Suprapubic skin (tissue), 4 donors: ENCODE measurements around the gene CCNC. TPM values are rescaled to one million over a fixed set of nuclear protein-coding genes. Genes with fewer than 3 reads are reported as not detected.

Experiments used
- DNase-seq, 2 donors: peaks; one replicate each; pipeline ENCODE4 v3.0.0-alpha.2; 2019; ENCODE audit warnings: low spot score in 2 of 2
- H3K27ac ChIP-seq: fragments of 200-600 bp; sonication (generic); one replicate; pipeline ENCODE4 v1.5.1; 2019
- H3K27me3 ChIP-seq: fragments of 200-600 bp; sonication (generic); one replicate; pipeline ENCODE4 v1.5.1; 2019
- H3K36me3 ChIP-seq: fragments of 200-600 bp; sonication (generic); one replicate; pipeline ENCODE4 v1.5.1; 2019
- H3K4me1 ChIP-seq: fragments of 200-600 bp; sonication (generic); one replicate; pipeline ENCODE4 v1.5.1; 2019
- H3K4me3 ChIP-seq: fragments of 200-600 bp; sonication (generic); one replicate; pipeline ENCODE4 v1.5.1; 2019; ENCODE audit warnings: mild to moderate bottlenecking
- H3K9me3 ChIP-seq: fragments of 200-600 bp; sonication (generic); one replicate; pipeline ENCODE4 v1.5.1; 2019
- EP300 ChIP-seq: sonication (generic); formaldehyde crosslinking; IDR thresholded peaks from one replicate; pipeline ENCODE4 v1.6.1; 2017; ENCODE audit warnings: antibody characterized with exemption
- POLR2A ChIP-seq, 2 donors: fragments of 450-650 bp; IDR thresholded peaks; one replicate each; pipeline ENCODE4 v1.6.1; 2017; ENCODE audit warnings: antibody characterized with exemption in 2 of 2, mild to moderate bottlenecking in 2 of 2, moderate library complexity in 2 of 2
- POLR2AphosphoS5 ChIP-seq, 3 donors: sonication (generic); formaldehyde crosslinking; IDR thresholded peaks; one replicate each; pipeline ENCODE4 v1.6.1; 2017; ENCODE audit warnings: antibody characterized with exemption in 3 of 3
- WGBS: methylation state at CpG from one replicate; pipeline ENCODE4 v1.1.5; 2018; 5-methylcytosine and 5-hydroxymethylcytosine counted together
- total RNA-seq, 4 donors: library from RNA; depleted of rRNA; stranded (reverse); fragments of >200 nt; gene quantifications; one replicate each; pipeline ENCODE4 v1.1.0, GENCODE V29; 2016
- TF ChIP-seq, protein P1 (sequence below), 2 donors: fragments of 200-600 bp in 1 of 2; fragments of 450-650 bp in 1 of 2; sonication (generic) in 1 of 2; IDR thresholded peaks; one replicate each; pipeline ENCODE4 v1.5.1; 2016 to 2019; ENCODE audit warnings: antibody characterized with exemption in 2 of 2, mild to moderate bottlenecking in 1 of 2, moderate library complexity in 1 of 2

The CCNC gene, protein sequence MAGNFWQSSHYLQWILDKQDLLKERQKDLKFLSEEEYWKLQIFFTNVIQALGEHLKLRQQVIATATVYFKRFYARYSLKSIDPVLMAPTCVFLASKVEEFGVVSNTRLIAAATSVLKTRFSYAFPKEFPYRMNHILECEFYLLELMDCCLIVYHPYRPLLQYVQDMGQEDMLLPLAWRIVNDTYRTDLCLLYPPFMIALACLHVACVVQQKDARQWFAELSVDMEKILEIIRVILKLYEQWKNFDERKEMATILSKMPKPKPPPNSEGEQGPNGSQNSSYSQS
- 10 to 100 TPM; 38.4 to 63.4 (median 46.5) TPM for total RNA-seq

- H3K27me3 ChIP-seq = no peaks in the 10 kb centered on the region
- H3K27ac ChIP-seq = peak within 1 kb of the TSS; percentile 90
- H3K4me3 ChIP-seq = peak within 1 kb of the TSS; percentile 86
- DNase-seq = peak; percentile 95 to 96
- H3K4me1 ChIP-seq = peaks cover 25% of the 10 kb centered on the region
- TF ChIP-seq EP300 (no peak), POLR2AphosphoS5 (IDR thresholded peaks at IDR 0.05) (peak; percentile 62 to 93 (median 64)), POLR2A (IDR thresholded peaks at IDR 0.05) (peak in 1 of 2 donors; percentile 55)
- TF ChIP-seq, protein P1, sequence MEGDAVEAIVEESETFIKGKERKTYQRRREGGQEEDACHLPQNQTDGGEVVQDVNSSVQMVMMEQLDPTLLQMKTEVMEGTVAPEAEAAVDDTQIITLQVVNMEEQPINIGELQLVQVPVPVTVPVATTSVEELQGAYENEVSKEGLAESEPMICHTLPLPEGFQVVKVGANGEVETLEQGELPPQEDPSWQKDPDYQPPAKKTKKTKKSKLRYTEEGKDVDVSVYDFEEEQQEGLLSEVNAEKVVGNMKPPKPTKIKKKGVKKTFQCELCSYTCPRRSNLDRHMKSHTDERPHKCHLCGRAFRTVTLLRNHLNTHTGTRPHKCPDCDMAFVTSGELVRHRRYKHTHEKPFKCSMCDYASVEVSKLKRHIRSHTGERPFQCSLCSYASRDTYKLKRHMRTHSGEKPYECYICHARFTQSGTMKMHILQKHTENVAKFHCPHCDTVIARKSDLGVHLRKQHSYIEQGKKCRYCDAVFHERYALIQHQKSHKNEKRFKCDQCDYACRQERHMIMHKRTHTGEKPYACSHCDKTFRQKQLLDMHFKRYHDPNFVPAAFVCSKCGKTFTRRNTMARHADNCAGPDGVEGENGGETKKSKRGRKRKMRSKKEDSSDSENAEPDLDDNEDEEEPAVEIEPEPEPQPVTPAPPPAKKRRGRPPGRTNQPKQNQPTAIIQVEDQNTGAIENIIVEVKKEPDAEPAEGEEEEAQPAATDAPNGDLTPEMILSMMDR (IDR thresholded peaks at IDR 0.05) = no peak
- H3K9me3 ChIP-seq = no peaks in the 10 kb centered on the region
- under 1% methylated on average over 49 of the region's 64 CpGs for WGBS
- no peaks in the 10 kb centered on the region for H3K36me3 ChIP-seq
These were observed at the start of gene CCNC for GRCh38 chr6:99568103-99568933. TSS of gene CCNC (minus strand) at chr6:99568660. CDS start at chr6:99568527, 133 bp downstream.

- Histone ChIP-seq H3K27ac (no peak overlapping the region), H3K4me3 (no peak overlapping the region), H3K4me1 (peaks cover 32% of the 10 kb centered on the region), H3K9me3 (no peaks in the 10 kb centered on the region), H3K27me3 (peaks cover 100% of the 10 kb centered on the region), H3K36me3 (no peaks in the 10 kb centered on the region)
- DNase-seq = no peak
- WGBS = 45% methylated on average over 2 of the region's 2 CpGs
- TF ChIP-seq POLR2AphosphoS5 (IDR thresholded peaks at IDR 0.05) (no peak), POLR2A (IDR thresholded peaks at IDR 0.05) (no peak), EP300 (no peak)
- TF ChIP-seq, protein P1 (IDR thresholded peaks at IDR 0.05) = no peak
These were observed 48.7 kb upstream of the CCNC start for GRCh38 chr6:99617131-99617530.

DNA sequence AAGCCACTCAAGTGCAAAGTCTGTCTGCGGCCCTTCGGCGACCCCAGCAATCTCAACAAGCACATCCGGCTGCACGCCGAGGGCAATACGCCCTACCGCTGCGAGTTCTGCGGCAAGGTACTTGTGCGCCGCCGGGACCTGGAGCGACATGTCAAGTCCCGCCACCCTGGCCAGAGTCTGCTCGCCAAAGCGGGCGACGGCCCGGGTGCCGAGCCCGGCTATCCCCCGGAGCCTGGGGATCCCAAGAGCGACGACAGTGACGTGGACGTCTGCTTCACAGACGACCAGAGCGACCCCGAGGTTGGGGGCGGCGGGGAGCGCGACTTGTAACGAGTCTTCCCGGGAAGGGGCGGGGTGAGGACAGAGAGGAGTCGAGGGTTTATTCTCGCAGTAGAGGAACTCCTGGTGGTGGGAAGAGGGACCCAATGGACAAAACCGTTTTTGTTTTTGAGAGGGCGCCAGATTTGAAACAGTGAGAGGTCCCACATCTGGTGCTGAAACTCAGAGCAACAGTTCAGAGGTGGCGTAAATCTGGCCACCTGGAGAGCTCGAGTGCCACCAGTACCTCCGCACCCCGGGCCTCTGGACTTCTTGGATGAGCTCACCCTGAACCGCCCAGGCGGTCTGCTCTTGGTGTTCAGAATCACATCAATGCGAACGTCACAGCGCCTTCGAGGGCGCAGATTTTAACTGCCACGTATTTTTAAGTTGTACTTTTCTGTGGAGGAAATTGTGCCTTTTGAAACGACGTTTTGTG, 46.1 kb upstream of the CCNC start:
- peak overlapping the region; percentile 65 for H3K4me3 ChIP-seq
- no peaks in the 10 kb centered on the region for H3K36me3 ChIP-seq
- WGBS = 8% methylated on average over 27 of the region's 55 CpGs
- H3K4me1 ChIP-seq = peaks cover 32% of the 10 kb centered on the region
- no peak for DNase-seq
- H3K9me3 ChIP-seq = no peaks in the 10 kb centered on the region
- H3K27me3 ChIP-seq = peaks cover 98% of the 10 kb centered on the region
- no peak overlapping the region for H3K27ac ChIP-seq
- TF ChIP-seq POLR2A (IDR thresholded peaks at IDR 0.05) (no peak), POLR2AphosphoS5 (IDR thresholded peaks at IDR 0.05) (no peak)
- TF ChIP-seq, protein P1 (IDR thresholded peaks at IDR 0.05) = no peak

GRCh38 chr6:99613705-99614429, 45.4 kb upstream of the CCNC start:
- no peak for DNase-seq
- H3K27me3 ChIP-seq = peaks cover 98% of the 10 kb centered on the region
- H3K4me1 ChIP-seq = peaks cover 28% of the 10 kb centered on the region
- no peak for TF ChIP-seq EP300
- no peak overlapping the region for H3K27ac ChIP-seq
- H3K9me3 ChIP-seq = no peaks in the 10 kb centered on the region
- H3K36me3 ChIP-seq = no peaks in the 10 kb centered on the region
- WGBS = no CpG with 5 or more reads among the region's 82 CpGs
- peak overlapping the region; percentile 65 for H3K4me3 ChIP-seq

DNA sequence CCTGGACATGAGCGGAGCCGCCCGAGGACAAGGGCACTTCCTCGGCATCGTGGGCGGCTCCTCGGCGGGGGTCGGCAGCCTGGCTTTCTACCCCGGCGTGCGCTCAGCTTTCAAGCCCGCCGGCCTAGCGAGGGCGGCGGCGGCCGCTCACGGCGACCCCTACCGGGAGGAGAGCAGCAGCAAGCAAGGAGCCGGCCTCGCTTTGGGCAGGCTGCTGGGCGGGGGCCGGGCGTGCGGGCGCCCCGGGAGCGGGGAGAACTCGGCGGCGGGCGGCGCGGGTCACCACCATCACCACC, 44.9 kb upstream of the CCNC start:
- no peak for DNase-seq
- peaks cover 98% of the 10 kb centered on the region for H3K27me3 ChIP-seq
- WGBS = 0% methylated on average over 1 of the region's 37 CpGs

More for the DNA sequence above, 44.9 kb upstream of the CCNC start:
- Histone ChIP-seq H3K4me1 (peaks cover 28% of the 10 kb centered on the region), H3K9me3 (no peaks in the 10 kb centered on the region), H3K4me3 (peak overlapping the region; percentile 65), H3K36me3 (no peaks in the 10 kb centered on the region), H3K27ac (no peak overlapping the region)
- TF ChIP-seq POLR2A (IDR thresholded peaks at IDR 0.05) = no peak
- TF ChIP-seq EP300 = no peak
- TF ChIP-seq, protein P1 (IDR thresholded peaks at IDR 0.05) = peak in 1 of 2 donors; percentile 38
